ENCODE data around the gene SCTR.

The SCTR gene

GRCh38 chr2:119488245-119489214 lies 35.8 kb downstream of the SCTR start:
- Histone ChIP-seq H2AFZ (ENCODE audit: low read depth, low read length) (no peak overlapping the region), H3K79me2 (ENCODE audit: low read length) (no peaks in the 10 kb centered on the region), H3K27me3 (ENCODE audit: low read depth, low read length) (no peaks in the 10 kb centered on the region), H3K4me2 (ENCODE audit: low read length) (no peak overlapping the region), H3K9ac (ENCODE audit: low read length) (no peak overlapping the region), H3K4me1 (ENCODE audit: low read length) (peaks cover 15% of the 10 kb centered on the region), H3K4me3 (ENCODE audit: low read length) (no peak overlapping the region), H3K27ac (ENCODE audit: low read length) (no peak overlapping the region), H4K20me1 (ENCODE audit: insufficient read depth, low read length) (no peaks in the 10 kb centered on the region), H3K36me3 (replicated peaks; ENCODE audit: low read depth, low read length) (no peaks in the 10 kb centered on the region), H3K9me3 (ENCODE audit: insufficient read depth, low read length) (no peaks in the 10 kb centered on the region)
- TF ChIP-seq, protein P1, sequence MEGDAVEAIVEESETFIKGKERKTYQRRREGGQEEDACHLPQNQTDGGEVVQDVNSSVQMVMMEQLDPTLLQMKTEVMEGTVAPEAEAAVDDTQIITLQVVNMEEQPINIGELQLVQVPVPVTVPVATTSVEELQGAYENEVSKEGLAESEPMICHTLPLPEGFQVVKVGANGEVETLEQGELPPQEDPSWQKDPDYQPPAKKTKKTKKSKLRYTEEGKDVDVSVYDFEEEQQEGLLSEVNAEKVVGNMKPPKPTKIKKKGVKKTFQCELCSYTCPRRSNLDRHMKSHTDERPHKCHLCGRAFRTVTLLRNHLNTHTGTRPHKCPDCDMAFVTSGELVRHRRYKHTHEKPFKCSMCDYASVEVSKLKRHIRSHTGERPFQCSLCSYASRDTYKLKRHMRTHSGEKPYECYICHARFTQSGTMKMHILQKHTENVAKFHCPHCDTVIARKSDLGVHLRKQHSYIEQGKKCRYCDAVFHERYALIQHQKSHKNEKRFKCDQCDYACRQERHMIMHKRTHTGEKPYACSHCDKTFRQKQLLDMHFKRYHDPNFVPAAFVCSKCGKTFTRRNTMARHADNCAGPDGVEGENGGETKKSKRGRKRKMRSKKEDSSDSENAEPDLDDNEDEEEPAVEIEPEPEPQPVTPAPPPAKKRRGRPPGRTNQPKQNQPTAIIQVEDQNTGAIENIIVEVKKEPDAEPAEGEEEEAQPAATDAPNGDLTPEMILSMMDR (IDR thresholded peaks at IDR 0.05; ENCODE audit: low read depth, low read length): 0 out of 2 replicates have a peak, but pooled peaks have one; percentile 18
- TF ChIP-seq EZH2phosphoT487 (IDR thresholded peaks at IDR 0.05; ENCODE audit: low read depth): no peak

GRCh38 chr2:119487434-119488244 lies 36.6 kb downstream of the SCTR start:
- TF ChIP-seq EZH2phosphoT487 (IDR thresholded peaks at IDR 0.05; ENCODE audit: low read depth): no peak
- TF ChIP-seq, protein P1 (IDR thresholded peaks at IDR 0.05; ENCODE audit: low read depth, low read length): no peak
- Histone ChIP-seq H3K9ac (ENCODE audit: low read length) (no peak overlapping the region), H3K27me3 (ENCODE audit: low read depth, low read length) (no peaks in the 10 kb centered on the region), H3K4me1 (ENCODE audit: low read length) (peaks cover 23% of the 10 kb centered on the region), H3K79me2 (ENCODE audit: low read length) (no peaks in the 10 kb centered on the region), H3K36me3 (replicated peaks; ENCODE audit: low read depth, low read length) (no peaks in the 10 kb centered on the region), H3K9me3 (ENCODE audit: insufficient read depth, low read length) (no peaks in the 10 kb centered on the region), H3K4me3 (ENCODE audit: low read length) (peak overlapping the region; percentile 20; the same call in 1 of the 2 replicates), H2AFZ (ENCODE audit: low read depth, low read length) (no peak overlapping the region), H4K20me1 (ENCODE audit: insufficient read depth, low read length) (no peaks in the 10 kb centered on the region), H3K27ac (ENCODE audit: low read length) (no peak overlapping the region), H3K4me2 (ENCODE audit: low read length) (peak overlapping the region; percentile 63)

- no peak overlapping the region for H3K27ac ChIP-seq (ENCODE audit: low read length)
- no peak for TF ChIP-seq EZH2phosphoT487 (IDR thresholded peaks at IDR 0.05; ENCODE audit: low read depth)
- TF ChIP-seq, protein P1 (IDR thresholded peaks at IDR 0.05; ENCODE audit: low read depth, low read length): no peak
Measured at GRCh38 chr2:119486886-119487285, 37.4 kb downstream of the SCTR start.

More at GRCh38 chr2:119486886-119487285, 37.4 kb downstream of the SCTR start:
- H3K4me1 ChIP-seq (ENCODE audit: low read length): peaks cover 23% of the 10 kb centered on the region
- H3K4me3 ChIP-seq (ENCODE audit: low read length): no peak overlapping the region
- H3K79me2 ChIP-seq (ENCODE audit: low read length): no peaks in the 10 kb centered on the region
- H3K36me3 ChIP-seq (replicated peaks; ENCODE audit: low read depth, low read length): no peaks in the 10 kb centered on the region
- H4K20me1 ChIP-seq (ENCODE audit: insufficient read depth, low read length): no peaks in the 10 kb centered on the region
- H3K4me2 ChIP-seq (ENCODE audit: low read length): no peak overlapping the region
- no peak overlapping the region for H3K9ac ChIP-seq (ENCODE audit: low read length)
- H3K27me3 ChIP-seq (ENCODE audit: low read depth, low read length): no peaks in the 10 kb centered on the region
- no peak overlapping the region for H2AFZ ChIP-seq (ENCODE audit: low read depth, low read length)
- no peaks in the 10 kb centered on the region for H3K9me3 ChIP-seq (ENCODE audit: insufficient read depth, low read length)
